ENCODE data around the gene RPUSD3.
"Not testable (repeated sequence)": the region's sequence is repeated elsewhere in the genome, so short reads cannot be mapped to it uniquely, and the experiment has no call there.

Gene RPUSD3

GRCh38 chr3:9865125-9865637, 21.4 kb upstream of the RPUSD3 start:
- not testable (repeated sequence) for DNase-seq (ENCODE audit: low spot score)

GRCh38 chr3:9864200-9864927, 20.6 kb upstream of the RPUSD3 start:
- no peak for DNase-seq (ENCODE audit: low spot score)

DNA sequence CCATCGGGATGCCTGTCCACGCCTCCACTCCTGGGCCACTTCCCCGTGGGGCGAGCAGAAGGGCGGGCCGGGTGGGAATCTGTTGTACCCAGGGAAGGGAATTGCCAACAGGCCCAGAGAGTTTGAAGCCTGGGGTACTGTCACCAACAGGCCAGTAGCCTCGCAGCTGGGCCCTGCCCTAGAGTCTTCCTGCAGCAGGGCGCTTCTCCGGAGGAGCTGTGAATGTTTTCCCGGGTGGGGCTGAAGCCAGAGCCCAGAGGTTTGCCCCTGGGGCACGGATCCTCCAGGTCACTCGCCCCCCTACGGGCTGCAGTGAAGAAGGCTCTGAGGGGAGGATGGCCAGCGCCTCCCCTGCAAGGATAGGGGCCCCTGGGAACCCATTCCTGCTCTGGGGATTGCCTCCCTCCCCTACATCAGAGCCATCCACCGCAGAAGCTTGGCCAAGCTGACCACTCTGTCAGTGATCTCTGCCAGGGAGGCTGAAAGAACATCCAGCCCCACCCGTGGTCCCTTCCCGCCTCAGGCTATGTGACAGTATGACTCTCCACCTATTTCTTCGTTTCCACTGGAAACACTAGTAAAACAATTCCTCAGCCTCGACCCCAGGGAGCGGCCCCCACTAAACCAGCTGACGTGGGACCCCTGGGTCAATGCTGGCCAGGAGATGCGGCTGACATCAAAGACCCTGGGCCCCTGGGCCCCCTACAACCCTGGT, 19.4 kb upstream of the RPUSD3 start:
- no peak for DNase-seq (ENCODE audit: low spot score)

GRCh38 chr3:9862391-9863057, 18.7 kb upstream of the RPUSD3 start:
- DNase-seq (ENCODE audit: low spot score), result no peak

DNA sequence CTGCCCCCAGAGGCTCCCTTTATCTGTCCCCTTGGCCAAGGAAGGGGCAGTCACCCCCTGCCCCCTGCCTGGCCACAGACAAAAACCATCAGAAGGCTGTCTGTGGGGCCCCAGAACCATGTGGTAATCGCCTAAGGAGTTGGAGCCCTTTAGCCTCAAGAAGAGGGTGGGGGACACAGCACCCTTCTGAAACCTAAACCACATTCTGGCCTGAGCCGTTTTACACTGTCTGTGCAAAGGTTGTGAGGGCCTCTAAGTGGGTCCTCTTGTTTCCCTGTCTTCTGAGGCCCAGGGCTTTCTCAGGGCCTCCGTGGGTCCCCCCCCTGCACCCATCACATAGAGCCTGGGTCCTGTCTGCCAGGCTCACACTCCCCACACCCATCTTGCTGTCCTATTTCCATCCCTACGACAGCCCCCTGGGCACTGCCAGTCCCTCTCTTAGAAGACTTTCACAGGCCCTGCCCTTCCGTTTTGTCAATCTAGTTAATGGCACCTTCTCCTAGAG, 17.9 kb upstream of the RPUSD3 start:
- no peak for DNase-seq (ENCODE audit: low spot score)

- DNase-seq (ENCODE audit: low spot score), result no peak
Observed at GRCh38 chr3:9861201-9861600, 17.4 kb upstream of the RPUSD3 start.

DNA sequence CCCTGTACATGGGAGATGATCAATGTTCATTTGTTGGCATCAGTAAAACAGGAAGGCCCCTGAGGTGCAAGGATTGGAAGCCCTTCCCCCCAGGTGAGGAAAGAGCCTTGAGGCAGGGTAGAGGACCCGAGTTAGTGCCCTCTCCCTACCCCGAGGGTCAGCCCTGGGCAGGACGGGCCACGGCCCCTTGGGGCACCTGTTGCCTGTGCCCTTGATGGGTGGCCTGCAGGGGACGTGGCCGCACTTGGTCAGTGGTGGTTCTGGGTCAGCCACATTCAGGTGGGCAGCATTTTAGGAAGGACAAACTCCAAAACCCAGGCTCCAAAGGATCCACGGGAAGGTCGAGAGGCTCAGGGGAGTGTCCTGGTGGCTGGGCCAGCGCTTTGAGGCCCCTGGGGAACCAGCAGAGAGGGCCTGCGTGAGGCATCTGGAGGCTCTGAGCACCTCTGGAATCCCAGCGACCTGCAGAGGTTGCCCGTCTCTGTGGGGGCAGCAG, 15.8 kb upstream of the RPUSD3 start:
- DNase-seq (ENCODE audit: low spot score), result no peak

DNA sequence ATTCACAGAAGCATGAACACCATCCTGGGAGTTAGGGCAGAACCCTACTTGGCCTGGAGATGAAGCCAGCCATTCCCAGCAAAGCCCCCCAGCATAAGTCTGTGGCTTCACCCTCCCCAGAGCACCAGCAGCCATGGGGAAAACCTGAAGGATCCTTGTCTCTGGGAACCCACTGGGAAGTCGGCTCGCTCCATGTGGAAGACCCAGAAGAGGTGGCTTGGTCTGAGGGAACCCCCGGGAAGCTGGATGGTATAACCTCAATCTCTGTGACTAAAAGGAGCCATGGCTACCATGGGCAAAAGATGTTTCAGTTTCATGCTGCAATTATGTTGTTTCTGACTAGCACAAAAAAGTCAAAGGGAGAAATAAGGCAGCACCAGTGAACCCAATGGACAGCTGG, 11.8 kb upstream of the RPUSD3 start:
- DNase-seq (ENCODE audit: low spot score), result no peak

- not testable (repeated sequence) for DNase-seq (ENCODE audit: low spot score)
Observed at GRCh38 chr3:9854291-9854940, 10.6 kb upstream of the RPUSD3 start.

GRCh38 chr3:9852528-9852927, 8.7 kb upstream of the RPUSD3 start:
- no peak for DNase-seq (ENCODE audit: low spot score)

GRCh38 chr3:9851926-9852325, 8.1 kb upstream of the RPUSD3 start:
- DNase-seq (ENCODE audit: low spot score), result not testable (repeated sequence)

DNA sequence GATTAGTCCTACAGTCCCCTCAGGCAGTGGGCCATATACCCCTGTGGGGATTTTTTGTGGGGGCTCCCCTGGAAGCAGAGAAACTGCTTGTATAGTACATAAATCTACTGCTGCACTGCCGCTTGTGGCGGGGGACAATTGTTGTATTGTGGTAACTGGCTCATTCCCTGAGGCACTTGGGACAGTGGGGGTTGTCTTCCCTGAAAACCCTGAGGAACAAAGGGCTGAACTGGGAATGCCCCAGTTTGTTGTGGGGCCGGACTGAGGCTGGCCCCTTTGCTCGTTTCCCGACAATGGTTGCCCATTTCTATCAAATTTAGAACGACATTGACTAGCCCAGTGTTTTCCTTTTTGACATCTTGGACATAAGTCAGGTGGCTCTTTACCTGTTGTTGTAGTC, 7.6 kb upstream of the RPUSD3 start:
- not testable (repeated sequence) for DNase-seq (ENCODE audit: low spot score)

DNA sequence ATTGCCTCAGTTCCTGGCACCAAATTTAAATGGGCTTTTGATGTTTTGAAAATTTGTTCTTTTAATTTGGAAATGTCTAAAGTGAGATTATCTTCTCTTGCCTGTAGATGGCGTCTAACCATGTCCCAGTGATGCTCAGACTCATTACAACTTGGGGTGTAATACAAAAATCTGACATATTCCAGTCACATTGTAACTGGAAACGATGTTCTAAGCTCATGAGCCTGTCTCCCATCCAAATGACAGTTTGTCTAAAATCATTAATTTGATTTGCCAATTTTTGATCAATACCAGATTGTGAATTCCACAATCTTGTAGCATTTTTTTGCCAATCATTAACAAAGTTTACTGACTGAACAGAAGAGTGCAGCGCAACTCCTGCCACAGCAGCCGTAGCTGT, 5.1 kb upstream of the RPUSD3 start:
- DNase-seq (ENCODE audit: low spot score), result peak; percentile 63

- DNase-seq (ENCODE audit: low spot score), result not testable (repeated sequence)
Observed at GRCh38 chr3:9847870-9848269, 4.1 kb upstream of the RPUSD3 start.

- DNase-seq (ENCODE audit: low spot score), result no peak
Observed at GRCh38 chr3:9846931-9847488, 3.2 kb upstream of the RPUSD3 start.

DNA sequence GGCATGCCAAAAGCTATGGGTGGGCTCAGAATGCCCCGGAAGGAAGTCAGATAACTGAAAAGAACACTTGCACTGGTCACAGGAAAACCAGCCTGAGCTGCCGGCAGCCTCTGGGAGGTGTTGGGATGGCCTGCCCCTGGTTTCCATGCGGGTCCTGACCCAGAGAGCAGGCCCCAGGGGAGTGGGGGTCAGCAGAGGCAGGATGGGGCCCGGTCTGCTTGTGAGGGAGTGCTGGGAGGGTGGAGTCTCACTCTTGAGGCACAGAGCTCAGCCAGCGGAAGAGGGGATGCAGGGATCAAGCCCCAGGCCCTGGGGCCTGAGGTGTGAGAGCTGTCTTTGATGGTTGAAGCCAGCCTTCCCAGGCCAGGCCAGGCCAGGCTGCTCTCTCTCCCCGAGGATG, 2.4 kb upstream of the RPUSD3 start:
- DNase-seq (ENCODE audit: low spot score), result no peak

GRCh38 chr3:9841015-9841414, 2.8 kb downstream of the RPUSD3 start:
- DNase-seq (ENCODE audit: low spot score), result no peak

- DNase-seq (ENCODE audit: low spot score), result no peak
Observed at GRCh38 chr3:9838856-9839255, 5.0 kb downstream of the RPUSD3 start.

GRCh38 chr3:9837701-9838582, 5.9 kb downstream of the RPUSD3 start:
- DNase-seq (ENCODE audit: low spot score), result no peak

DNA sequence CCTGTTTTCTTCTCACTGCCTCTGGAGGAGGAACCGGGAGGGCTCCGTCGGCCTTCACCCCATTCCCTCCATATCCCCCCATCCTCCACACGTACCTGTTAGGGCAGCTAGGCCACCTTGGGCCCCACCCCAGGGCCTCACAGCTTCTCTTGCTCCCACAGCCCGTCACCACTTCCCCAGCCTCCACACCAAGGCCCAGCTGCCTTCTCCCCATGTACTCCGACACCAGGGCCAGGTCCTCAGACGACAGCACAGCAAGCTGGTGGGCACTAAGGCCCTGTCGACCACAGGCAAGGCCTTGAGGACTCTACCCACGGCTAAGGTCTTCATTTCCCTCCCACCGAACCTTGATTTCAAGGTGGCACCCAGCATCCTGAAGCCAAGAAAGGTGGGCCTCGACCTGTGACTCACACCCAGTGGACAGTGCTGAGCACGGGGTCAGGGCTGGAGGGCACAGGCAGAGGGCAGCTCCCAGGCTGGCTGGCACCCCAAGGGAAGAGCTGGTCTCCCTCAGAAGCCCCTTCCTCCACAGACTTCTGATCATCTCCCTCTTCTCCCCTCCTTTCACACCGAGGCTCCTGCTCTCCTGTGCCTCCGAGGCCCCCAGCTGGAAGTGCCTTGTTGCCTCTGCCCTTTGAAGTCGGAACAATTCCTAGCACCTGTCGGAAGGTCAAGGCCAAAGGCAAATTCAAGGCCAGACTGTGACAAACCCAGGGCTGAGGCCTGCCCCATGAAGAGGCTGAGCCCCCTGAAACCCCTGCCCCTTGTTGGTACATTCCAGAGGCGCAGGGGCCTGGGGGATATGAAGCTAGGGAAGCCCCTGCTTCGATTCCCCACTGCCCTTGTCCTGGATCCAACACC, 9.1 kb downstream of the RPUSD3 start:
- DNase-seq (ENCODE audit: low spot score), result no peak

Data from NAMALWA (cell line).